Measurements from ENCODE around the gene TAAR1. TPM values are rescaled to one million over a fixed set of nuclear protein-coding genes. Genes with fewer than 3 reads are reported as not detected.

TAAR1 gene
- total RNA-seq, 4 donors from 2014 or later, result not detected

DNA sequence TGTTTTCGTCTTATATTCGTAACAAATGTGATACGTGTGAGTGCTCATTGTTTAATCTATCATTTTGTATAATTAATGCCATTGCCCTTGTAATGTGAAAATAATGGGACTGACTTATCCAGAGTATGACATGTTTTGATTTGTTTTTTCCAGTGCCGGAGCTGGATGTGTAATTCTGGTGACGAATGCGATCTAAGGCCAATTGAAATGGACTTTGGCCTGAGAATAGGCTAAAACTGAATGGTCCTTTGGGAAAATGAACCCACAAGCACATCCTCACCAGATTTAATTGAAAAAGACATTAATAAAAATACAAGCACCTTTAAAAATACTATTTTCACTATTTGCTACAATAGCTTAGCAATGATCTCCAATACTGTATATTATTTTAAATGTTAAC, 62.8 kb downstream of the TAAR1 start:
- peaks cover 4% of the 10 kb centered on the region for H3K27me3 ChIP-seq
- no peaks in the 10 kb centered on the region for H3K36me3 ChIP-seq
- no peaks in the 10 kb centered on the region for H3K9me3 ChIP-seq
- no peak for ATAC-seq
- no peak overlapping the region for H3K27ac ChIP-seq
- H3K4me1 ChIP-seq, result no peaks in the 10 kb centered on the region
- no peak overlapping the region for H3K4me3 ChIP-seq
- TF ChIP-seq CTCF (IDR thresholded peaks at IDR 0.05), result no peak
- no peak for TF ChIP-seq EP300 (IDR thresholded peaks at IDR 0.05)
- TF ChIP-seq POLR2AphosphoS5 (IDR thresholded peaks at IDR 0.05), result no peak
- 38% methylated on average over 6 of the region's 6 CpGs for WGBS, 2 donors (ENCODE audit: low coverage in 1 of 2)

Other genes starting within 250 kb of the TAAR1 start
- 100 to 1,000 TPM in 1 of 4 donors, 10 to 100 TPM in 3; 59.5 to 102 (median 65.3) TPM for gene STX7, start 146.1 kb downstream of the TAAR1 start, total RNA-seq
- gene TAAR9, start 120.9 kb downstream of the TAAR1 start, total RNA-seq, result not detected
- not detected for gene TAAR8, start 106.5 kb downstream of the TAAR1 start, total RNA-seq
- gene TAAR6, start 88.9 kb downstream of the TAAR1 start, total RNA-seq, result not detected
- not detected for gene TAAR5, start 69.4 kb downstream of the TAAR1 start, total RNA-seq
- not detected for gene TAAR2, start 34.9 kb downstream of the TAAR1 start, total RNA-seq
- gene VNN1, start 54.9 kb upstream of the TAAR1 start, total RNA-seq, result 1 to 10 TPM in 2 of 4 donors, under 1 TPM in 1, not detected in 1; 0.15 to 3.9 (median 2.2) TPM
- gene VNN2, start 98.7 kb upstream of the TAAR1 start, total RNA-seq, result 1 to 10 TPM in 3 of 4 donors, under 1 TPM in 1; 0.31 to 3.8 (median 2.3) TPM
- 10 to 100 TPM in 1 of 4 donors, 1 to 10 TPM in 3; 7.1 to 12.9 (median 8.9) TPM for gene SLC18B1, start 139.5 kb upstream of the TAAR1 start, total RNA-seq
- gene RPS12, start 155.4 kb upstream of the TAAR1 start, total RNA-seq, result 1,000 to 10,000 TPM in 3 of 4 donors, 100 to 1,000 TPM in 1; 757 to 2,446 (median 1,718) TPM